HL-60/S4 treated with phorbol 12-myristate 13-acetate at 8.2 ng/mL for 4 days and 3 days (cell line): ENCODE results near the gene F8.

Source experiments
- in situ Hi-C: fragments of 300-500 bp; cut with MboI; formaldehyde crosslinking; loops from 2 replicates; pipeline ENCODE4 v1.15.0; 2022; ENCODE audit warnings: low sequenced_read_pairs

F8 gene

GRCh38 chrX:154793084-154793795 is 229.3 kb downstream of the F8 start:
- in situ Hi-C loops, result no loop called here

GRCh38 chrX:154791939-154792338 is 230.6 kb downstream of the F8 start:
- in situ Hi-C loops, result no loop called here

- in situ Hi-C loops, result no loop called here
Measured at GRCh38 chrX:154791467-154791866, 231.1 kb downstream of the F8 start.
